SK-N-SH treated with all-trans-retinoic acid at 6 μM for 48 hours (cell line): Measurements from ENCODE around the gene CRX.

ENCODE experiments used
- ATAC-seq: fragments of 200-7000 bp; cut with Tn5 transposase; 3 replicates; pipeline ENCODE4 v1.9.1; 2020; ENCODE audit warnings: mild to moderate bottlenecking, moderate library complexity
- ARNTL ChIP-seq: fragments of 450-650 bp; formaldehyde crosslinking; IDR thresholded peaks from 2 replicates; pipeline ENCODE4 v1.5.0; 2020; ENCODE audit warnings: low read depth, mild to moderate bottlenecking, moderate library complexity, borderline replicate concordance
- BACH2 ChIP-seq: fragments of 250-450 bp; sonication (Bioruptor Pico); IDR thresholded peaks from 2 replicates; pipeline ENCODE4 v1.9.0; 2021; ENCODE audit warnings: mild to moderate bottlenecking, borderline replicate concordance
- CREB5 ChIP-seq: fragments of 250-450 bp; sonication (Bioruptor Pico); IDR thresholded peaks from 2 replicates; pipeline ENCODE4 v1.5.1; 2020; ENCODE audit warnings: low read depth, mild to moderate bottlenecking, moderate library complexity
- CSDC2 ChIP-seq: fragments of 250-450 bp; sonication (Bioruptor Pico); IDR thresholded peaks from 2 replicates; pipeline ENCODE4 v1.5.0; 2020; ENCODE audit warnings: mild to moderate bottlenecking, moderate library complexity
- ESRRG ChIP-seq: fragments of 250-450 bp; sonication (Bioruptor Pico); IDR thresholded peaks from 2 replicates; pipeline ENCODE4 v1.6.1; 2021; ENCODE audit warnings: mild to moderate bottlenecking
- GLIS3 ChIP-seq: fragments of 250-450 bp; sonication (Bioruptor Pico); IDR thresholded peaks from 2 replicates; pipeline ENCODE4 v1.5.0; 2020; ENCODE audit warnings: mild to moderate bottlenecking, moderate library complexity
- ISL1 ChIP-seq: fragments of 250-450 bp; sonication (Bioruptor Pico); IDR thresholded peaks from 2 replicates; pipeline ENCODE4 v2.1.2; 2022; ENCODE audit warnings: mild to moderate bottlenecking, moderate library complexity
- OSR1 ChIP-seq: fragments of 250-450 bp; sonication (Bioruptor Pico); IDR thresholded peaks from 2 replicates; pipeline ENCODE4 v1.8.0; 2022; ENCODE audit warnings: moderate library complexity, mild to moderate bottlenecking, inconsistent platforms
- POU6F1 ChIP-seq: fragments of 250-450 bp; sonication (Bioruptor Pico); IDR thresholded peaks from 2 replicates; pipeline ENCODE4 v1.8.0; 2021; ENCODE audit warnings: low read depth, mild to moderate bottlenecking, moderate library complexity, borderline replicate concordance
- PPARA ChIP-seq: fragments of 250-450 bp; sonication (Bioruptor Pico); IDR thresholded peaks from 2 replicates; pipeline ENCODE4 v1.5.0; 2020; ENCODE audit warnings: mild to moderate bottlenecking, borderline replicate concordance
- RARB ChIP-seq: fragments of 250-450 bp; sonication (Bioruptor Pico); IDR thresholded peaks from 2 replicates; pipeline ENCODE4 v1.8.0; 2021; ENCODE audit warnings: mild to moderate bottlenecking, moderate library complexity
- SNAI2 ChIP-seq: fragments of 250-450 bp; sonication (Bioruptor Pico); IDR thresholded peaks from 2 replicates; pipeline ENCODE4 v1.5.0; 2020; ENCODE audit warnings: mild to moderate bottlenecking, moderate library complexity
- TCF4 ChIP-seq: fragments of 250-450 bp; sonication (Bioruptor Pico); IDR thresholded peaks from 2 replicates; pipeline ENCODE4 v1.8.0; 2021; ENCODE audit warnings: mild to moderate bottlenecking, moderate library complexity, borderline replicate concordance
- TOX ChIP-seq: fragments of 250-450 bp; sonication (Bioruptor Pico); IDR thresholded peaks from 2 replicates; pipeline ENCODE4 v1.8.0; 2021; ENCODE audit warnings: mild to moderate bottlenecking, moderate library complexity, borderline replicate concordance
- ZC3H10 ChIP-seq: fragments of 250-450 bp; sonication (Bioruptor Pico); IDR thresholded peaks from 2 replicates; pipeline ENCODE4 v1.5.1; 2021; ENCODE audit warnings: mild to moderate bottlenecking, moderate library complexity
- ZFP3 ChIP-seq: fragments of 250-450 bp; sonication (Bioruptor Pico); IDR thresholded peaks from 2 replicates; pipeline ENCODE4 v1.5.0; 2020; ENCODE audit warnings: mild to moderate bottlenecking, moderate library complexity
- ZFP30 ChIP-seq: fragments of 450-650 bp; formaldehyde crosslinking; IDR thresholded peaks from 2 replicates; pipeline ENCODE4 v1.5.0; 2022; ENCODE audit warnings: mild to moderate bottlenecking, moderate library complexity
- ZNF565 ChIP-seq: fragments of 450-650 bp; formaldehyde crosslinking; conservative IDR thresholded peaks from 2 replicates; pipeline ENCODE4 v1.5.0; 2020; ENCODE audit warnings: low read depth, mild to moderate bottlenecking, moderate library complexity
- ZNF70 ChIP-seq: fragments of 450-650 bp; formaldehyde crosslinking; IDR thresholded peaks from 2 replicates; pipeline ENCODE4 v1.5.0; 2020; ENCODE audit warnings: mild to moderate bottlenecking, moderate library complexity
- ZNF8 ChIP-seq: fragments of 450-650 bp; formaldehyde crosslinking; IDR thresholded peaks from 2 replicates; pipeline ENCODE4 v1.5.0; 2020; ENCODE audit warnings: mild to moderate bottlenecking, moderate library complexity
- TF ChIP-seq, protein P1 (sequence below): fragments of 250-450 bp; sonication (Bioruptor Pico); IDR thresholded peaks from 2 replicates; pipeline ENCODE4 v1.5.1; 2021; ENCODE audit warnings: mild to moderate bottlenecking, moderate library complexity
- TF ChIP-seq, protein P2 (sequence below): fragments of 250-450 bp; sonication (Bioruptor Pico); IDR thresholded peaks from 2 replicates; pipeline ENCODE4 v1.8.0; 2020; ENCODE audit warnings: mild to moderate bottlenecking, moderate library complexity, borderline replicate concordance
- TF ChIP-seq, protein P3 (sequence below): fragments of 250-450 bp; sonication (Bioruptor Pico); IDR thresholded peaks from 2 replicates; pipeline ENCODE4 v1.5.0; 2020; ENCODE audit warnings: mild to moderate bottlenecking, moderate library complexity

The CRX gene

DNA sequence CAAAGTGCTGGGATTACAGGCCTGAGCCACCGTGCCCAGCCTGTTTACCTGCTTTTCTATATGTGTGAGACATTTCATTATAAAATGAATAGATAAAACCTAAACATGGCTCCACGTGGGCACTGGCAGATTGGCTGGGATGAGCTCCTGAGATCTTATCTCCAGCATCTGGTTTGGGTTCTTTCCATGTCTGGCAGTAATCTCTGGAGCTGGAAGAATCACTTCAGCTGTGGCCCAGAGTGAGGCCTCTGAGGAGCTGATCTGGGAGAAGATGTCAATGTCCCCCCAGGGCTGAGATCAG is 69.8 kb downstream of the CRX start:
- TF ChIP-seq TCF4 (CRISPR knock-in tag) = no peak; the same call in 1 of the 2 replicates
- no peak for TF ChIP-seq ISL1 (CRISPR knock-in tag)
- no peak for TF ChIP-seq CREB5 (CRISPR knock-in tag)
- TF ChIP-seq ZC3H10 = no peak
- no peak for TF ChIP-seq RARB (CRISPR knock-in tag)
- no peak for TF ChIP-seq PPARA (CRISPR knock-in tag)
- no peak for TF ChIP-seq BACH2
- no peak for TF ChIP-seq GLIS3 (CRISPR knock-in tag)
- TF ChIP-seq ZNF70 = no peak
- TF ChIP-seq, protein P1, sequence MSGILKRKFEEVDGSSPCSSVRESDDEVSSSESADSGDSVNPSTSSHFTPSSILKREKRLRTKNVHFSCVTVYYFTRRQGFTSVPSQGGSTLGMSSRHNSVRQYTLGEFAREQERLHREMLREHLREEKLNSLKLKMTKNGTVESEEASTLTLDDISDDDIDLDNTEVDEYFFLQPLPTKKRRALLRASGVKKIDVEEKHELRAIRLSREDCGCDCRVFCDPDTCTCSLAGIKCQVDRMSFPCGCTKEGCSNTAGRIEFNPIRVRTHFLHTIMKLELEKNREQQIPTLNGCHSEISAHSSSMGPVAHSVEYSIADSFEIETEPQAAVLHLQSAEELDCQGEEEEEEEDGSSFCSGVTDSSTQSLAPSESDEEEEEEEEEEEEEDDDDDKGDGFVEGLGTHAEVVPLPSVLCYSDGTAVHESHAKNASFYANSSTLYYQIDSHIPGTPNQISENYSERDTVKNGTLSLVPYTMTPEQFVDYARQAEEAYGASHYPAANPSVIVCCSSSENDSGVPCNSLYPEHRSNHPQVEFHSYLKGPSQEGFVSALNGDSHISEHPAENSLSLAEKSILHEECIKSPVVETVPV (CRISPR knock-in tag) = no peak
- TF ChIP-seq, protein P2, sequence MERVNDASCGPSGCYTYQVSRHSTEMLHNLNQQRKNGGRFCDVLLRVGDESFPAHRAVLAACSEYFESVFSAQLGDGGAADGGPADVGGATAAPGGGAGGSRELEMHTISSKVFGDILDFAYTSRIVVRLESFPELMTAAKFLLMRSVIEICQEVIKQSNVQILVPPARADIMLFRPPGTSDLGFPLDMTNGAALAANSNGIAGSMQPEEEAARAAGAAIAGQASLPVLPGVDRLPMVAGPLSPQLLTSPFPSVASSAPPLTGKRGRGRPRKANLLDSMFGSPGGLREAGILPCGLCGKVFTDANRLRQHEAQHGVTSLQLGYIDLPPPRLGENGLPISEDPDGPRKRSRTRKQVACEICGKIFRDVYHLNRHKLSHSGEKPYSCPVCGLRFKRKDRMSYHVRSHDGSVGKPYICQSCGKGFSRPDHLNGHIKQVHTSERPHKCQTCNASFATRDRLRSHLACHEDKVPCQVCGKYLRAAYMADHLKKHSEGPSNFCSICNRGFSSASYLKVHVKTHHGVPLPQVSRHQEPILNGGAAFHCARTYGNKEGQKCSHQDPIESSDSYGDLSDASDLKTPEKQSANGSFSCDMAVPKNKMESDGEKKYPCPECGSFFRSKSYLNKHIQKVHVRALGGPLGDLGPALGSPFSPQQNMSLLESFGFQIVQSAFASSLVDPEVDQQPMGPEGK = no peak
- no peak for TF ChIP-seq ARNTL (CRISPR knock-in tag)
- no peak for TF ChIP-seq SNAI2 (CRISPR knock-in tag)
- TF ChIP-seq ESRRG (CRISPR knock-in tag) = no peak
- no peak for TF ChIP-seq OSR1 (CRISPR knock-in tag)
- no peak for TF ChIP-seq ZFP30 (CRISPR knock-in tag)
- TF ChIP-seq ZNF8 = no peak
- no peak for TF ChIP-seq ZNF565 (CRISPR knock-in tag)
- ATAC-seq = no peak

- no peak for ATAC-seq
- TF ChIP-seq CREB5 (CRISPR knock-in tag) = no peak
- no peak for TF ChIP-seq ZFP3 (CRISPR knock-in tag)
- TF ChIP-seq ZC3H10 = no peak
- TF ChIP-seq SNAI2 (CRISPR knock-in tag) = no peak
- TF ChIP-seq POU6F1 (CRISPR knock-in tag) = no peak
- no peak for TF ChIP-seq TCF4 (CRISPR knock-in tag)
- TF ChIP-seq OSR1 (CRISPR knock-in tag) = no peak
- no peak for TF ChIP-seq CSDC2 (CRISPR knock-in tag)
- TF ChIP-seq, protein P2 = no peak
- TF ChIP-seq ZFP30 (CRISPR knock-in tag) = no peak
- TF ChIP-seq RARB (CRISPR knock-in tag) = no peak
- TF ChIP-seq, protein P3, sequence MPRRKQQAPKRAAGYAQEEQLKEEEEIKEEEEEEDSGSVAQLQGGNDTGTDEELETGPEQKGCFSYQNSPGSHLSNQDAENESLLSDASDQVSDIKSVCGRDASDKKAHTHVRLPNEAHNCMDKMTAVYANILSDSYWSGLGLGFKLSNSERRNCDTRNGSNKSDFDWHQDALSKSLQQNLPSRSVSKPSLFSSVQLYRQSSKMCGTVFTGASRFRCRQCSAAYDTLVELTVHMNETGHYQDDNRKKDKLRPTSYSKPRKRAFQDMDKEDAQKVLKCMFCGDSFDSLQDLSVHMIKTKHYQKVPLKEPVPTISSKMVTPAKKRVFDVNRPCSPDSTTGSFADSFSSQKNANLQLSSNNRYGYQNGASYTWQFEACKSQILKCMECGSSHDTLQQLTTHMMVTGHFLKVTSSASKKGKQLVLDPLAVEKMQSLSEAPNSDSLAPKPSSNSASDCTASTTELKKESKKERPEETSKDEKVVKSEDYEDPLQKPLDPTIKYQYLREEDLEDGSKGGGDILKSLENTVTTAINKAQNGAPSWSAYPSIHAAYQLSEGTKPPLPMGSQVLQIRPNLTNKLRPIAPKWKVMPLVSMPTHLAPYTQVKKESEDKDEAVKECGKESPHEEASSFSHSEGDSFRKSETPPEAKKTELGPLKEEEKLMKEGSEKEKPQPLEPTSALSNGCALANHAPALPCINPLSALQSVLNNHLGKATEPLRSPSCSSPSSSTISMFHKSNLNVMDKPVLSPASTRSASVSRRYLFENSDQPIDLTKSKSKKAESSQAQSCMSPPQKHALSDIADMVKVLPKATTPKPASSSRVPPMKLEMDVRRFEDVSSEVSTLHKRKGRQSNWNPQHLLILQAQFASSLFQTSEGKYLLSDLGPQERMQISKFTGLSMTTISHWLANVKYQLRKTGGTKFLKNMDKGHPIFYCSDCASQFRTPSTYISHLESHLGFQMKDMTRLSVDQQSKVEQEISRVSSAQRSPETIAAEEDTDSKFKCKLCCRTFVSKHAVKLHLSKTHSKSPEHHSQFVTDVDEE (CRISPR knock-in tag) = no peak
- TF ChIP-seq ISL1 (CRISPR knock-in tag) = no peak
- TF ChIP-seq ARNTL (CRISPR knock-in tag) = no peak
- TF ChIP-seq TOX (CRISPR knock-in tag) = no peak
- TF ChIP-seq, all 23 proteins: peak for 0
Observed at GRCh38 chr19:47891923-47892666, 70.4 kb downstream of the CRX start.
